ENCODE results near the gene PPP1R7. TPM values are rescaled to one million over a fixed set of nuclear protein-coding genes. Genes with fewer than 3 reads are reported as not detected.

PPP1R7 gene
- total and polyA plus RNA-seq, 9 of the 15 experiments (the other 6 are each of a cell fraction or from before 2014, with no cell fraction given): 37.5 to 75.0 (median 50.5) TPM

GRCh38 chr2:241219856-241220356 is 69.6 kb downstream of the PPP1R7 start:
- FAIRE-seq (no peak), DNase-seq (ENCODE audit: extremely low read depth in 1 of 4, low spot score in 3 of 4) (no peak), ATAC-seq (no peak)
- no peak overlapping the region for H2AFZ ChIP-seq (ENCODE audit: low read depth, low read length)
- POLR2A ChIA-PET: no interaction called here
- 0 out of 3 replicates have a peak, but pooled peaks cover 3% of the 10 kb centered on the region for H3K36me3 ChIP-seq (ENCODE audit: control insufficient read depth, insufficient read depth, low read length)
- BruUV-seq (replicated peaks): no TSS peak
- peaks cover 0 to 1% of the 10 kb centered on the region in 2 experiments; a peak in 2 of 5 replicates for H3K27me3 ChIP-seq (ENCODE audit: control insufficient read depth in 2 of 2, insufficient read depth in 2 of 2, low read length in 2 of 2)
- intact Hi-C loops (cut with micrococcal nuclease) (loop anchor here (5.0 kb wide), 1 partner anchor 143 kb away; no protein-coding TSS in a partner anchor), in situ Hi-C loops (cut with MboI) (no loop called here)
- H3K79me2 ChIP-seq (ENCODE audit: control insufficient read depth, insufficient read depth, low read length): peaks cover 15% of the 10 kb centered on the region
- no peak overlapping the region for H3K4me2 ChIP-seq (ENCODE audit: insufficient read depth, low read length)
- H3K9me1 ChIP-seq (ENCODE audit: control insufficient read depth, insufficient read depth, low read length): peaks cover 5% of the 10 kb centered on the region
- H4K20me1 ChIP-seq (replicated peaks; ENCODE audit: control insufficient read depth, insufficient read depth, low read length): 0 out of 2 replicates have a peak, but pooled peaks cover 5% of the 10 kb centered on the region
- H3K4me1 ChIP-seq (replicated peaks in 1 of 2; ENCODE audit: control insufficient read depth in 2 of 2, insufficient read depth in 2 of 2, low read length in 2 of 2): peaks cover 2 to 32% of the 10 kb centered on the region in 2 experiments; a peak in 3 of 5 replicates
- WGBS (ENCODE audit: insufficient coverage, low coverage, missing lambda C conversion rate): 57% methylated on average over 6 of the region's 6 CpGs
- H3K4me3 ChIP-seq: no peak overlapping the region
- no peaks in the 10 kb centered on the region for H3K9me3 ChIP-seq (replicated peaks; ENCODE audit: control insufficient read depth, insufficient read depth, low read depth, low read length)
- CTCF ChIA-PET (ENCODE audit: low intra/inter-chr PET ratio): no interaction called here
- no peak overlapping the region for H3K27ac ChIP-seq (ENCODE audit: extremely low read depth, low read depth, low read length)
- TF ChIP-seq NUFIP1 (IDR thresholded peaks at IDR 0.05; ENCODE audit: partially characterized antibody) (no peak), ARHGAP35 (IDR thresholded peaks at IDR 0.05; ENCODE audit: partially characterized antibody) (no peak), CTBP1 (IDR thresholded peaks at IDR 0.05; ENCODE audit: borderline replicate concordance) (no peak), CCAR2 (IDR thresholded peaks at IDR 0.05; ENCODE audit: low read depth, low read length) (no peak)
- no peak overlapping the region for H3K9ac ChIP-seq (ENCODE audit: insufficient read depth in 1 of 2, low read depth in 2 of 2, low read length in 2 of 2)

All from K562 (cell line).